HG03442 (cell line): ENCODE data around the gene CDH8.
"Not testable (repeated sequence)": the region's sequence is repeated elsewhere in the genome, so short reads cannot be mapped to it uniquely, and the experiment has no call there.

Source experiments
- ATAC-seq: cut with Tn5 transposase; IDR thresholded peaks from one replicate; pipeline ENCODE4 v1.9.1; 2021; ENCODE audit warnings: mild to moderate bottlenecking, moderate library complexity; ENCODE audit not compliant: unreplicated experiment

The CDH8 gene

DNA sequence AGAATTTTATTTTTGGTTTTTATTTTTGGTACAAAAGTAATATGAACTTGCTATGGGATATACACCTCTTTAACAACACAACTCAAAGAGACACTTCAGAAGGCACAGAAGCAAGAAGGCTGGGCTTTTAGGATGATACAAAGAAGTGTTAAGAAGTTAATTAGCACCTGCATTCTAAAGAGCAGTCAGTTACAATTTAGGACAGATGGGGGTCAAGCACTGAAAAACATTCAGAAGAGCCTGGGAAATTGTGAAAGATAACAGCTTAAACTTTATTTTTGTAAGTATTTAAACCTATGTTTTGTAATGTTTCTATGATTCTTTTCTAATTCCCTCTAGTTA is 163.5 kb downstream of the CDH8 start:
- ATAC-seq = no peak

DNA sequence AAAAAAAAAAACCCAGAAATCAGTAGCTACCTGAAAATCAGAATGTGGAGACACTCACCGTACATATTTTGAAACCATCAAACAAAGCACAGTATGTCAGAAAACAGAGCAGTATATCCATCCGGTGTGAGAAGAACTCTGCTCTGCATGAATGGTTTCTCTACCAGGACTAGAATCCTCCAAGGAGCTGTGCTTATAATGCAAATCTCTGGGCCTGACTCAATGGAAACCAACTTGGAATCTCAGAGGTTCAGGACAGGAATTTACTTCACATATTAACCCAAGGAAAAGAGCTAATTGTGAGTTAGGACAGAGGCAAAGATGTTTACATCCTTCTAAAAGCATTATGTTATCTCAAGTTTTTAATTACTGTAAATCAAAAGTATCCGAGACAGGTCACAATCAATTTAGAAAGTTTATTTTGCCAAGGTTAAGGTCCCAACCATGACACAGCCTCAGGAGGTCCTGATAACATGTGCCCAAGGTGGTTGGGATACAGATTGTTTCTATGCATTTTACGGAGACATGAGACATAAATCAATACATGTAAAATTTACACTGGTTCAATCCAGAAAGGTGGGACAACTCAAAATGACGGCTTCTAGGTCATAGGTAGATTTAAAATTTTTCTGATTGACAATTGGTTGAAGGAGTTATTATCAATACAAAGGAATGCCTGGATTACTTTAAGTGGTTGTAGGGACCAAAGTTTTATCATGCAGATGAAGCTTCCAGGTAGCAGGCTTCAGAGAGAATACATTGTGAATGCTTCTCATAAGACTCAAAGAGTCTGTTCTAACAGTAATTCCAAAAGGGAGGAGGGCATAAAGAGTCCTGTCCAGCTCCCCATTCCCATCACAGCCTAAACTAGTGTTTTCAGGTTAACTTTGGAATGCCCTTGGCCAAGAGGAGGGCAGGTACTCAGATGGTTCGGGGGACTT is 164.1 kb downstream of the CDH8 start:
- ATAC-seq = no peak

DNA sequence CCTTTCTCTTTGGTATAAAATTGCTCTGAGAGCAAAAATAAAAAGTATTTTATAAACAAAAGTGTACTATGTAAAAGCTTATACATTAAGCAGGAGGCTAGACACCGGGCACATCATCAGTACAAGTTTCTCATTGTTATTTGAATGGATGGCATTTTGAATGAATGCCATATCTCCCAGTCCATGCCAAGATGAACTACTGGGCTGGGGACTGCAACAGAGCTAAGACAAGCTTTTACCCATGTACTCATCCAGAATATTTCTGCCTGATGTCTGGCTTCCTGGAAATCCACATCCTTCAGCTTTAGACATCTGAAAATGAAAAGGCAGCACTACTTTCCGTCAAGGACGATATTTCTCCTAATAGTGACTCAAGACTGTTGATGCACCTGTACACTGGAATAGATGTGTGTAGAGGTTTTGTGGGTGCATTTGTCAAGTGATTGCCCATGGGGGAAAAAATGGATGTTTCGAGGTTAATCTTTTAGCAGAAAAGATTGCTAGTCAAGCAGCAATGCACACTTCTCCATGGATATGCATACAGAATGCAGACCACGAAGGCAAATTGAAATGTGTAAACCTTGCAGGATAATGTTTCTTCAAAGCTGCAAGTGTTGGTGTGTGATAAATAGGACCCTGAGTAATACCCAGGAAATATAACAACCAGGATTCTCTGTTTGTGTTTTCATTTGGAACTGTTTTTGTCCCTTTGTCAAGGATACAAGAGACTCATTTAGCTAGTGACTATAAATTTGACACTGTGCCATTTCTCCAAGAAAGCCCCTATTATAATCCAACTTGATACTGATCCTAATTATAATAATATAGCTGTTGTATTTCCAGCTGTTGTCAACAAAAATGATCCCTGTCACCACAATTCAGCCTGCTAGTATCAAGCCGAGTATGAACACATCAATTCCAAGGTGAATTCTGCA is 173.8 kb downstream of the CDH8 start:
- no peak for ATAC-seq

DNA sequence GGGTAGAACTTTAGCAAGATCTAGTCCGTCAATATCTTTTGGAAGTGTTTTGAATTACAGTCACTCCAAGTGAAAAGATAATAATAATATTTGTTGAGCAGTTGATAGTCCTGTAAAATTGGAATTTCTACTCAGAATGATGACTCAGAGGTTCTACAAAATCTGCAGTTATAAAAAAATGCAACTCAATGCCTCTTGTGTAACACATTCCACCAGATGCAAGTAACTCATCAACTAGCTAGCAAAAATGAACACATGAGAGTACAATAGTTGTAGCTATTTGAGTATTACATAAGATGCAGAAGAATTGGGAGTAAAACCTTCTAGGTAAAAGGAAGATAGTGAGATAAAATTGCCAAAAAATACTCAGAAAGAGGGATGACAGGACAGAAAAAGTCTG is 177.2 kb downstream of the CDH8 start:
- no peak for ATAC-seq

DNA sequence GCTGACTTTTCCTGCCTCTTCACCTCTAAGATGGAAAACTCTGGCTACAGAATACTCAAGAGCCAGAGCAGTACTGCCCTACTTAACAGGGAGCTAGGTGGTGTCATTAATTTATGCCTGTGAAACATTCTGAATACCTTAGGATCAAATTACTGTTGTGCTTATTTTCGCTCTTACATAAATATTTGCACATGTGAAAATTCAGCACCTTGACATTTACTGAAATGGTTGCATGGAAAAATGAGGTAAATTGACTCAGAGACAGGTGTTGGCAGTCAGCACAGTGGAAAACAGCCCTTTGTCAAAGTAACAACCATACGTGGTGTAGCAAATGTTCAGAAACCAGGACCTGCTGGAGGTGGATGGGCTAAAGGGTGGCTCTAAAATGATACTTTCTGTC is 193.6 kb downstream of the CDH8 start:
- no peak for ATAC-seq

DNA sequence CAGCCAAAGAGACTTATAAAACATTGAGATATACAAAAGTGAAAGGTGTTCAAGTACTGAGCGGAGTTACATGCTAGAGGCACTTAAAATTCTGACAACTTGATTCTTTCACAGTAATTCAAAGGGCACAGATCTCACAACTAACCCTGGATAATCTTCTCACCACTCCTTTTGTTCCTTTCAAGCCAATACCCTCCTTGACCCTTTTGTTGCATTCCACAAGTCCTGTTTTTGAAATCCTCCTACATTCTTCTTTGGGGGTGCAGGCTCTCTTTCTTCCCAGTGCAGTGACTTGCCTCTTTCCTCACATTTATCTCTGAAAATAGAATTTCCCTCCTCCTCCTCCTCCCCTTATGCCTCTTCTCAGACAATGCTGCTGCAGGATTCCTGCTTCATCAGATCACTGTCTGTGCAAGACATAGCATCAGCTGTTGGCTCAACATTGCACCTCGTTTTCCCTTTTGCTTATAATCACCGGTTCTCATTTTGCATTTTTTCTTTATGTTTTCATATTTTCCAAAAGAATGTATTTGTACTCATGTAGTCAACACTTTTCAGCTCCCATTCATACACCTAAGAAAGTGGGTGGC is 199.3 kb downstream of the CDH8 start:
- ATAC-seq = no peak

DNA sequence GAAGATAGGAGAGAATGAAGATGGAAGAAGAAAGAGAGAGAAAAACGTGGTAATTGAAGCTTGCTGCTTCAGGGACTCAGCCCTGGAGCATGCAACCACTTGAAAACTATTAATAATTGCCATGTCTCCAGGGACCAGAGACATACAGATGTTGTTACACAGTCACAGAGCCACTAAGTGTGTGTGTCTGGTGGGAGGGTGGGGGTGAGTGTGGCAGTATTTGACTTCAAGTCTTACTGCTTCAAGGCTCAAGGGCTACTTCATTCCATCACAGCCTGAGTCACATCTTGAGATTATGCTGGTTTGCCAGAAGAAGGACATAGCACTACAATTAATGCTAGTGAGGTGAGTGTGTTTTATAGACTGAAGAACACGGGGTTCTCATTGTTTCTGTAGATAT is 202.2 kb downstream of the CDH8 start:
- no peak for ATAC-seq

DNA sequence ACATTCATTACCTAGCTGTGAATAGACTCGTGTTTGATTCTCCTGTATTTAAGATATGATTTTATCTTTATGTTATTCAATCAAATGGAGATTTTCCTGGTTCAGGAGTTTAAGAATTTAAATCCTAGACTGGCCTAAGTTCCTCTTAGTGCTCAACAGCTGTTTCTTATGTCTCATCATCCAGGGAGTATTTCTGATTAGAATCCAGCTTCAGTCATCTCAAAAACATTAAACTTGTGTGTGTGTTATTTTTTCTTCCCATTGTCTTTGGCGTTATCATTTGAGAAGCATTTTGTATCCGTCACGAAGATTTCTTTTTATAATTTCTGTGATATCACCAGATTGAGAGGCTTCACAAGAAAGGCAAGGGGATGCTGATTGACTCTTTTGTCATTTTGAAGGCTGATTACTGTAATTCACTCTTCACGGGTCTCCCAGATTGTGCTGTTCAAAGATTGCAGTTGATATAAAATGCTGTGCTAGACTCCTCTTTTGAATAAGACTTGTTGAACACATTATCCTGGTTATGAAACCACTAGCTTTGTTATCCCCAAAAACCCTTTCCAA is 204.8 kb downstream of the CDH8 start:
- ATAC-seq = no peak

DNA sequence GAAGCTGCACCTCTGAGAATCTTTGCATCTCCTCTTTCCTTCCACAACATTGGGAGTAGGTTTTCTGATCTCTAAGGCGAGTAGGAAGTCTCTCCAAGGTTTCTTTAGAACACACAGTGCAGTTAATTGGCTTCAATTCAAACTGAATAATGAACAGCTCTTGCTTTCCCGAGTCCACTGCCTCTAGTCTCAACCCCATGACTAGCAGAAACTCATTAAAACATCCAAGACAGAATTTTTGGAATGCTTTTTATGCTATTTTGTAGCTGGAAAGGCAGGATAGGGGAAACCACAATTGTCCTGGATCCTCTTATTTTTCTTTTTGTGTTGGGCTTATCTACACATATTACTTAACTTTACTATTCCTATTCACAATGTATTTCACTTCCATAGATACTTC is 206.6 kb downstream of the CDH8 start:
- ATAC-seq = no peak

DNA sequence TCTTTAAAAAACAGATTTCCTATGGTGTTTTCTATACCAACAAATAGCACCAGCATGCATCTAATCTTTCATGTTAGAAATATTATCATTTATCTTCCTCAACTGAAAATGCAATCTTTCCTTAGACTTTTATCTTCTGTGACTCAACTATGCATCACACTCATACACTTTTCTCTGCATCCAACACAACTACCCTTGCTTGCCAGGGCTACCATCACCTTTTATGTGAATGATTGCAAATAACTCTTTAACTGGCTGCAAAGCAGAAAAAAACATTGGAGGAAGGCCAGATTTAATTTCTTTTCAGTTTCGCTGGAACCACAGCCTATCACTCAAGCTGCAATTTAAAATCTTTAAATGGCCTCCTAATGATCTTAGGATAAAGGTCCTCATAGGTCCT is 212.9 kb downstream of the CDH8 start:
- no peak for ATAC-seq

DNA sequence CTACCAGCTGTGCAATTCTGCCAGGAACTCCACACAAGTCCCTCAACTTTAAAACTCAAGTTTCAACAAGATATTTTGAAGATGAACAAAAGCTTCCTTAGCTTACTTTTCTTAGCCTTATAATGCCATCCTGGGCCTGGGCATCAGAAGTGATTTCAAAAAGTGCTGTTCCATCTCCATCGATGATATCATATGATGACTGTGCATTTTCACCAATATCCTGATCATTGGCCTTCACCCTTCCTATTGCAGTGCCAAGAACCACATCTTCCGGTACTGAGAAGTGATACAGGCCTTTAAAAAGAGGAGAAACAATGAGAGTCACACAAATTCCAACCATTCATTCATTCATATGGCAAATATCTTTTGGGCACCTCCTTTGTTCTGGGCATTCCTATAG is 215.4 kb downstream of the CDH8 start:
- ATAC-seq = no peak

DNA sequence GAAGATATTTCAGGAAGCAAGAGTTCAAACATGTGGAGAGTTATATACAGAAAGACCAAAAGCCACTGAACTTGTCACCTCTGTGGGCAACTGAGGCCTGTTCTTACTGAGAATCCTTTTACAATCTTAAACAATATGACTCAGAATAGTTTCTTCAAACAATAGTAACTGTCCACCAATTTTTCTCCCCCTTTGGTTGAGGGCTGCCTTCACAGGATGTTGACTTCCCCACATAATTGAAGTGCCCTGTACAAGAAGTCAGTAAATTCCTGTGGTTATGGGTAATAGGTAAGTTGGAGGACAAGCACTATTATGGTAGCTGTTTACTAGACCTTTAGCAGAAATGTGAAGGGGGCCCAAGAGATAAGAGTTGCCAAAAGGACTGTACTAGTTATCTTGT is 215.8 kb downstream of the CDH8 start:
- ATAC-seq = no peak

DNA sequence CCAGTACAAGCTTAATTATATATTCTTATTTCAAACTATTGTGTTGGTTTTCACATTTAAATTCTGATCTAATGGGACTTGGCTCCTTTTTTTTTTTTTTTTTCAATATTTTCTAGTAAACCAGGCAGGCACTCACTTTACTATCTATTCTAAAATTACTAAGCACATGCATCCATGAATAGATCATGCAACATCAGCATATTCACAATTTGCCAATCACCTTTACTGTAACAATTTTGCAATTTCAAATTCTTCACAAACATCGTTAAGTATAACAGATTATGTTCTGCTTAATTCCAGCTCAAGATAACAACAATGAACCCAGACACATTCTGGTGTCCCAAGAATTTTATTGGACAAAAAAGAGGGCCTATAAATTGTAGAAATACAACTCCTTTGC is 217.4 kb downstream of the CDH8 start:
- no peak for ATAC-seq

DNA sequence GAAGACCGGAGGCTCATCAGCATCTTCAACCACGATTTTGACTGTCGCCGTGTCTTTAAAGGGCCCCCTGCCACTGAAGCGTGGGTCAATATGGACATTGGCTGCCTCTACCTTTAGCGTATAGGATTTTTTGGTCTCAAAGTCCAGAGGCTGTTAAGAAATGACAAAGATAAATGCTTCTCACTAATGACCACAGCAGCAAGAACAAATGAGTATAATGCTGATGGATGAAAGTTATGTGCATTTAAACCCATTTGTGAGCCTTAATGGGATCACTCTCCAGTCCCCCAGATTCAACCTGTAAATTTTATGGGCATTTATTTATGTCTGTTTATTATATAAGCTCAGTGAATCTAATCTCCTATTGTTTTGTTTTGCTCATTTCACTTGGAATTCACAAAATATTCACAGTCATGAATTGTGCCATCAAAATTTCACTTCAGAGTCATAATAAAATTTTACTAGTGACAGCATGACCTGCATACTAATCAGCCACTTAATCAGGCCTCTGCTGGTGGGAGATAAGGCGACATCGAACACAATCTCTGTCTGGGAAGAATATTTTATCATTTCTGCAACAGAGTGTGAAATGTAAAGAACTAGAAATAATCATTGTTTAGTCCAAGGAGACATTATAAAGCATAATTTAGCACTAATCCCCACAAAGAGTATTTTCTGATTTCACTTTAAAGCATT is 218.5 kb downstream of the CDH8 start:
- no peak for ATAC-seq

DNA sequence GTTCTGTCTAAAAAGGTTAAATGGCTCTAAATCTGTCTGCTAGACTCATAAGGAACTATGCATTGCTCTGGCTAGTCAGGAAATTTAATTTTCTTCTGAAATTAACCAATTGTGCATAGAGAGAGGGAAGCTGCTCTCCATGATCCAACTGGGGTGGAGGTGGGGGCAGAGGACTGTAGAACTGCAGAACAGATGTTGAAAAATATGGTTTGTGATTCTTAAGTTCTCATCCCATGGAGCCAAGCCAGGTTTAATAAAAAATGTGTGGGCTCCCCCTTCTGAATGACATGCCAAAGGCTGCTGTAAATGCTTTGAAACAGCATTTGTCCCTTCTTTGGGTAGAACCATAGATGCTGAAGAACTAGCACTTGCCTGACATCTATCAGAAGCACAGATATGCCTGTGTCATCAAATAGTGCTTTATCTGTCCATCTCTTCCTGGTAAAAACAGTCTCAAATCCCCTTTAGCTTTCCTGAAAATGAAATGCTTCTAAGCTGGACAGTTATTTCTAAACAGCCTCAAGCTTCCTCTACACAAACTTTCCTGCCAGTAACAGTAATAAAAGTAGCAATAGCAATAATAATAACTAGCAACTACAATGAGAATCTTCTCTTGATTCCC is 221.4 kb downstream of the CDH8 start:
- no peak for ATAC-seq

DNA sequence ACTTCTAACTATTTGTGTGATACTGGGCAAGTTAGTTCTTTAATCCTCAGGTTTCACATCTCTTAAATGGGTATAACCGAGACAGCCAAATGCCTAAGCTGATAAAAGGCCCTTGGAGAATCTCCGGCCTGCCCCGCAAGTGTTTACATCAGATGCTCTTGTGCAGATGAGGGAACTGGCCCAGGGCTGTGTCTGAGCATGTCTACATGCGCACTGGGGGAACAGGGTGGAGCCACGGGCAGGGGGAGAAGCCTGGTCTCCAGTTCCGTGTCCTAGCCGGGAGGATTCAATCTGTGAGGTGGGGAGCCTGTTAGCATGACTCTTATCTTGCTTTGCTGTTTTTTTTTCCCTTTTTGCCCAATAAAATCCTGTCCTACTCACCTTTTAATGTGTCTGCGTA is 222.9 kb downstream of the CDH8 start:
- ATAC-seq = no peak

DNA sequence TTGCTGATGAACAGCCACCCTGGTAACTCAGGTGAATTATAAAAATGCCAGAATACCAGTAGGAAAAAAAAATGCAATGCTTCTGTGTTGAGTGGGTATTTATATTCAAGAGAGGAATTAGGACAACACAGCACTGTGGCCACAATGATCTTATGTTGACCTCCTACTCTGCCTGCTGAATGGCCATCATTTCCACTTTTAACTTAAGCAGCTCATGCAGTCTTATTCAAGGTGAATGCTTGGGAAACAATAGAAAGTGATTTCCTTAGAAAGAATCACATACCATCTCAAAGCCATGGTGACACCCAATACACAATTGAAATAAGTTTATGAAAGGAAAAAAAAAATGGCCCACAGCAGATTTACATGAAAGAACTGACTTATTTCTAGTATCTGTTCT is 224.0 kb downstream of the CDH8 start:
- no peak for ATAC-seq

DNA sequence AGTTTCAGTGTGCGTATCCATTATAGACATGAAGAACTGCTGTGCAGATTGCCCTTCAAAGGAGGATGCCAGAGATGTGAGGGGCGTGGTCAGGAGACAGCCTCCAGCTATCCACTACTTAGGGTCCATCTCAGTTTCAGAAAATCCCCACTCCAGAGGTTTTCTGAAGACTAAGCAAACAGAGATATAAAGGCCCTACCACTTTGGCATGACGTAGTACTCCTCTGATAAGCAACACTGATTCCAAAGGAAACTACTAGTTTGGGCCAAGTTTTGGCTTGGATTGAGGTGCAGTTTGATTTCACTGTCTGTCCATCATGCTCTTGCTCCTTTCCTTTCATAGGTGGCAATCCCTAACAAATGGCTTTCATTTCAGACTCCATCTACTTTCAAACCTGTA is 228.7 kb downstream of the CDH8 start:
- ATAC-seq = no peak

DNA sequence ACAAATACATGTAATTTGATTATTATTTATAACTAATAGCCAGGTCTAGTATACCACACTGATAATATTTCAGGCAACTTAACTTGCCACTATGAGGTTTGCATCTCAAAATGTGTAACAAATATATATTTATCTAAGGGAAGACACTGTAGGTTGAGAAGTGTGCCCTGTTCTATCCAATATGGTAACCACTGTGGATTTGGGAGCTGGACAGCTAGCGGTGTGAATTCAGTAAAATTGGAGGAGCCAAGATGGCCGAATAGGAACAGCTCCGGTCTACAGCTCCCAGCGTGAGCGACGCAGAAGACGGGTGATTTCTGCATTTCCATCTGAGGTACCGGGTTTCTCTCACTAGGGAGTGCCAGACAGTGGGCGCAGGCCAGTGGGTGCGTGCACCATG is 235.0 kb downstream of the CDH8 start:
- ATAC-seq = not testable (repeated sequence)

DNA sequence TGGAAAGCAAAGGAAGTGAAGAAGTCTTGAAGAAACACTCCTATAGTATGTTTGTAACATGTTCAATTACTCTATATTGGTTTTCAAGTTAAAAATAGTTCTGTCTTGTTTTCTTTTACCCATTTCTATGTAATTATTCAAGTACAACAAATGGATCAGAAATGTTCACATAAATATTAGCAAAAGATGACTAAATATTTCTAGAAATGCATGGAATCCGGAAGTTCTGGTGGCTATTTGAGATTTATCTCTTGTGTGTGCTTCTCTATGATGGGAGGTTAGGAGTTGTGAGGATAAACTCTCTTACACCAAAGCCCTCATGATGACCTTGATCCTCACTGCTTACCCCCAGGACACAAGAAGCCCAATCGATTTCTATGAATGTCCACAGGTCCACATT is 237.5 kb downstream of the CDH8 start:
- no peak for ATAC-seq
